ENCODE data around the gene PLXND1.
A peak's percentile ranks its signal among the peaks of the same experiment; 100 is the strongest.

PLXND1 gene

DNA sequence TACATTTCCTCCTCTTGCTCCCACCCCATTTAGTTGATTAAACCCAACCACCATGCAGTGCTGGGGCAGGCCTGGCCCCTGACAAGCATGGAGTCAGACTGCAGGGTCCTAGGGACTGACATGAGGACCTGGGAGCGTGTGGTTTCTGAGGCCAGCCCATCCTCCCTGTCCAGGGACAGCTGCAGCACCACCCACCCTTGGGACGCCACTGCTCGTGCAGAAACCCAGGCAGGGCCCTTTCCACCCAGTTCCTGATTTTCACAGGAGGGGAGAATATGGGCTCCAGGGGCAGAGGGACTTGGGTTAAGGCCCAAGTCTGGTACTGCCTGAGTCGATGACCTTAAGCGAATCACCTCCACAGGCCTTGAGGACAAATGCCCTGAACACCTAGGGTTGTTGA lies 23.7 kb downstream of the PLXND1 start:
- DNase-seq (ENCODE audit: low spot score), result no peak

DNA sequence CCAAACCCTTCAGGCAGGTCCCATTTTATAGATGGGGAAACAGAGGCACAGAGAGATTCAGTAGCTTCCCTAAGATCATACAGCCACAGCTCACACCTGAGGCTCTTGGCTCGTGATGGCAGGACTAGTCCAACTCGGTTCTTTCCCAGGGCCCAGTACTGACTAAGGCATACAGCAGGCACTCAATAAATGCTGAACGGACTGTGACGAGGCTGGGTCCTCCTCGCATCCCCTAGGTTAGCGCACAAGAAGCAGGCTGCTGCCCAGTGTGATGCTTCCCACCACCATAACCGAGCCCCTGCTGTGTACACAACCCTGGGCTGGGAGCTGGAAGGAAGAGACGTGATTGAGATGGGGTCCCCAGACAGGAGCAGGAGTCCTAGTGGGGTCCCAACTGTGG lies 24.9 kb downstream of the PLXND1 start:
- no peak for DNase-seq (ENCODE audit: low spot score)

DNA sequence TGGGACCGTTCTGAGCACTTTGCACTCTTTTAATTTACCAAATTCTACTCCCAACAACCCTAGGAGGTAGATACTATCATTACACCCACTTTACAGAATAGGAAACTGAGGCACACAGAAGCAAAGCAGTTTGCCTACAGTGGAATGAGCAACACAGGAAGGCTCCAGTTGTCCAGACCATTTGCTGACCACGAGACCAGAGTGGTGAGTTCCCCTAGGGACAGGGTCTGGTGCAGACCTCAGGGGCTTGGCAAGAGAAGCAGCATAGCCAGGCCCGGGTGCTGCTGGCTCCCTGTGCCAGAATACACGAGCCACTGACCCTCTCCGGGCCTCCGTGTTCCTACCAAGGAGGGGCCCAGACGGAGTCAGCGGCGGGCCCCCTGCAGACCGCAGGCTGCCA lies 26.5 kb downstream of the PLXND1 start:
- DNase-seq (ENCODE audit: low spot score), result no peak

DNA sequence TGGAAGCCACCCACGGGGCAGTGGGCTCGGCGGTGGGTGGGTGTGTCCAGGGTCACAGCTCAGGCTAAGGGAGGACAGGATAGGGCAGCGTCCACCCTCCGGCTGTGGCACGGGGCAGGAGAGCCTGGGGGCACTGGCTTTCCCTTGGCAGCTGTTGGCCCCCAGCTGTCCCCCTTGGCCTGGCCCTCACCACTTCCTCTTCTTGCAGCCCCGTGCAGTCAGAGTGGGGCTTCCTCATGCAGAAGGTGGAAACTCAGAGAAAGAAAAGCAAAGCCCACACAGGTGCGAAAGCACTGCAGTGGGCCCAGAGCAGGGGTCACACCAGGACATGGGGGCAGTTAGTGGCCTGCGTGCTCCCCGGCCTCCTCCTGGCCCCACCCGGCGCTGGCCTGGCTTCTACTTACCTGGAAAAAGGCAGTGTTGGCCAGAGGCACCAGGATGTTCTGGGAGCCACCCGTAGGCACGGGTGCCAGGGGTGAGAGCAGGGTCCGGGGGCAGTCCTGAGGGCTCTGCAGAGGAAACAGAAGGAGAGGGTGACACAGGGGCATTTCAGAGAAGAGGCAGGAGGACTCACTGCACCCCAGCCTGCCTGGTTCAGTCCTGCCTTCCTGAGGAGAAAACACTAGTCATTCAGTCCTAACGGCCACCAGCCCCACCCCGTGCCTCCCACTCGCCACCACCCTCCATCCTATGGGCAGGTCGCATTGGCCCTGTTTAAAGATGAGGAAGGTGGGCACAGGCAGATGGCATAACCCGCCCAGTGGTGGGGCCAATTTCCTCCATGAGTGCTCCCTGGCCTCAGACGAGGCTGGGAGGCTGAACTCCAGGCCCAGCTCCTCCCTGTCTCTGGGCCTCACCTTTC lies 28.3 kb downstream of the PLXND1 start:
- no peak for DNase-seq (ENCODE audit: low spot score)

DNA sequence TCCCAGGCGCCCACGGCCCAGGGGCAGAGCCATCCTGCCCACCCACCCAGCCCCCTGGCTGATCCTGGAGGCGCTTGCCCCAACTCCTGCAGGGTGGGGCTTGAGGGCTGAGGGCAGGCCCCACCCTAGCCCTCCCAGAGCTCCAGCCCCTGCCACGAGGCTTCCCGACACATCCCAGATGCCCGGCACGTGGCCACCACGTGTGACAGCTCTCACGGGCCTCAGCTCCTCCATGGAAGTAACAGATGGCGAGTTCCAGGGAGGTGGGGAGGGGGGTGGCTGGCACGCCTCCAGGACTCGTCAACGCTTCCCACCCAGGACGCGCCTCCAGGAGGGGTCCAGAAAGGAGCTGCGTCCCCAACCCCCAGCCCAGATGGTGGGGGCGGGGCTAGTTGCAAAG lies 29.1 kb downstream of the PLXND1 start:
- no peak for DNase-seq (ENCODE audit: low spot score)

DNA sequence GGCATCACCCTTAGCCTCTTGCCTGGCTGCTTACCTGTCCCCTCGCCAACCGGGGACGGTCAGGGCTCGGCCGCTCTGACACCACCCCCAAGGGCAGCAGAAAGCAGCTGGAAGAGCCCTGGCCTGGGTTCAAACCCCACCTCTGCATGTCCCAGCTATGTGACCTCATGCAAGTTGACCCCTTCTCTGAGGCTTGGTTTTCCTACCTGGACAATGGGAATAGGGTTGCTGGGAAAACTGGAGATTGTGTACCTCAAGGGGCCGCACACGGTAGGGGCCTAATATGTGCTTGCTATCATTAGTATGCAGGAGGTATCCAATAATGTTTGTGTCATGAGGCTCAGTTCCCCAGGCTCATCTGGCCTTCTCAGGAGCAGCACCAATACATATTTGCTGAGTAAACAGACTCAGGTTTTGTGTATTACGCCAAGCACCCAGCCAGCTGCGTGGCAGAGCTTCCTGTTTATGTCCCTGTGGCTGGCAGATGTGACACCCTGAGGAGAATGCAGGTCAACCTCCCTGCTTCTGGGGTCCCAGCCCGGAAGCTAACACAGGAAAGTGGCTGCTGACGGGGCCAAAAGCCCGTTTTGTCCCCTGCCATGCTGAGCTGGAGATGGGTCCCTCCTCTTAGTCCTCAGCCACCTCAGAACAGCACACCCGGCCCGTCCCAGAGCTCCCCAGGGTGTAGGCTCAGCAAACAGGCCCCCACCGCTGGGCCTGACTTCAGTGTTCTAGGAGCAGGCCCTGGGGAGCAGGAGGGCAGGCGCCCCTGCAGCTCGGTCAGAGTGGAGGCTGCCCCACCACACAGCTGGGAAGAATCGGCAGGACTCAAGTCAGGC lies 29.7 kb downstream of the PLXND1 start:
- DNase-seq (ENCODE audit: low spot score), result peak; percentile 79

DNA sequence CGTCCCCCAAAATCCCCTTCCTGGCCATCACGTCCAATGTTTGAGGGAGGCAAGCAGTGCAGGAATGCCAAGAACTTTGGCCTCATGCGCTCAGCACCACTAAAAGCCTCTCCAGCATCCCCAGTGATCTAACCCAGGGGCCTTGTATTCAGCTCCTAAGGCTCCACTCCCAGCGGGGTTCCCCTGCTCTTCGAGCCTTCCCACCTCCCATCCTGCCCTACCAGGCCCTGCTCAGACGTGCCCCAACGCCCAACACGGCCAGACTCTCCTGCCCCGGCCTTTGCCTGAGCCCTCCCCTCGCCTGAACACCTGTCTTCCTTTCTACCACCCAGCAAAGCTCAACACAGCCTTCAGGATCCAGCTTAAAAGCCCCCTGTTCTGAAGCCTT lies 30.5 kb downstream of the PLXND1 start:
- DNase-seq (ENCODE audit: low spot score), result no peak

DNA sequence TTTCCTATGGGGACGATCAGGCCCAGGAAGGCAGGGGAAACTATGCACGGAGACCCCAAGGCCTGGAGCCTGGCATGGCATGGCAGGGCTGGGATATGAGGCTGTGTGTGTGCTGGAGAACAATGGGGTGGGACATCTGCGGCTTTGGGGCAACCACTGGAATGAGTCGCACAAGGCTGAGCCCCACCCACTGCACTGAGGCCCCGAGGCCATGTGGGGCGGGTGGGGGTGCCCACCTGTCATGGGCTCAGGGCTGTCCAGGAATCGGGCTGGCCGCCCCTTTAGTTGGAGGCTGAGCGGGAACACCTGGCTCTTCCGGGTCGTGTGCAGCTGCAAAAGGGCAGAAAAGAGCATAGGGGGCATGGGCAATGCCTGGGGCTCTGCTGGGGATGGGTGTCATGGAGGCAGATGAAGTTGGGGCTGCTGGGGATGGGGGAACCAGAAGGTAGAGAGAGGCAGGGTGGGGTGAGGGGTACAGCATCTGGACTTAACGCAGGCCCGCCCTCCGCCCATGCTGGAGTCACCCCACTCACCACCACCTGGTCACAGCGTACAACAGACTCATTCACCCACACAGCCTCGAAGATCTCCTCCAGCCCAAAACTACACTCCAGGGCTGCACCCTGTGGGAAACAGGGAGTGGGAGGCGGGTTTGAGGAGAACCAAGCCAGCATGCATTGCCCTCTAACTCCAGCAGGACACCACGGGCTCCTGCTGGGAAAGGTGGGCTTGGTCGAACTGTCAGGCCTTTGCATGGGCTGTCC lies 31.1 kb downstream of the PLXND1 start:
- no peak for DNase-seq (ENCODE audit: low spot score)

DNA sequence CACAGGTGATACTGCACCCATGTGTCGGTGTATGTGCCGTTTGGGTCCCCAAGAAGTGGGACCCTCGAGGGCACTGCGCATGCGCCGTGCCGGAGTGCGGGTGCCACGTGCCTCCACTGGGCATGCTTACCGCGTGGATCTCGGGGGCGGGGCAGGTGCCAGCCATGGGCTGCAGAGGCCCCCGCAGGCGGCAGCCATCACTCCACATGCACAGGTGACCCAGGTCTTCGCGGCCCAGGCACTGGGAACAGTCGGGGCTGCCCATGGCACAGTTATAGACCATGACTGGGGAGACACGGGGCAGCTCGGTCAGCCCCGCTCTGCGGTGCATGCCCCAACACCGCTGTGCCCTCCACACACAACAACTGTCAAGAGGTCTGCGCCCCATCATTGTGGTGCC lies 32.3 kb downstream of the PLXND1 start:
- no peak for DNase-seq (ENCODE audit: low spot score)

DNA sequence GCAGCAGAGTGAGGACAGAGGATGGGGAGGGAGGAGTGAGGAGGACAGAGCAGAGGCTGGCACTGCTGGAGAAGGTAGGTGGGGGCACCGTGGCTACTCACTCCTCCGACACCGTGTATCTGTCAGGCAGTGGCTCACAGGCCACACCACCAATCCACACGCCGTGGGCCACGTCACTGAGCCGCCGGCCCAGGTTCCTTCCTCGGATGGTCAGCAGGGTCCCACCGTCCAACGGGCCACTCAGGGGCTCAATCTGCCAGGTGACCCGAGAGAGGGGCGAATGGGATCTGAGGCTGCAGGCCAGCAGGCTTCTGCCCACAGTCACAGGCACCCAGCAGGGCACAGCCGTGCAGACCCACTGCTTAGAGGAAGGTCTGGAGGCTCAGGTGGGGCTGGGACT lies 33.0 kb downstream of the PLXND1 start:
- no peak for DNase-seq (ENCODE audit: low spot score)

DNA sequence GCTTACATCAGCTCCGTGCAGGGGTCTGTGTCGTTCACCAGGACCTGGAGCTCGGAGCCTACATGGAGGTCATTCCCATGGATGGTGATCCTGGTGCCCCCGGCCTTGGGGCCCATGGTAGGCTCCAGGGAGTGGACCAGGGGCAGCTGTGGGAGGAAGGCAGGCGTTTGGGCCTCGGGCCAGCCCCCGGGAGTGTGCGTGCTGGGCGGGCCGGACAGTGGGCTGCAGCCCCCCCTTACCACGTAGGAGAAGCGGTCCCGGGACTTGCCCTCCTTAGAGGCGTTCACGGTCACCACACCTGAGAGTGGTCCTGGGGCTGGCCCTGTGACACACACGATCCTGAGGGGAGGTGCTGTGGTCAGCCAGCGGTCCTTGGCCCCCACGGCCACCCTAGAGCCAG lies 33.9 kb downstream of the PLXND1 start:
- DNase-seq (ENCODE audit: low spot score), result no peak

DNA sequence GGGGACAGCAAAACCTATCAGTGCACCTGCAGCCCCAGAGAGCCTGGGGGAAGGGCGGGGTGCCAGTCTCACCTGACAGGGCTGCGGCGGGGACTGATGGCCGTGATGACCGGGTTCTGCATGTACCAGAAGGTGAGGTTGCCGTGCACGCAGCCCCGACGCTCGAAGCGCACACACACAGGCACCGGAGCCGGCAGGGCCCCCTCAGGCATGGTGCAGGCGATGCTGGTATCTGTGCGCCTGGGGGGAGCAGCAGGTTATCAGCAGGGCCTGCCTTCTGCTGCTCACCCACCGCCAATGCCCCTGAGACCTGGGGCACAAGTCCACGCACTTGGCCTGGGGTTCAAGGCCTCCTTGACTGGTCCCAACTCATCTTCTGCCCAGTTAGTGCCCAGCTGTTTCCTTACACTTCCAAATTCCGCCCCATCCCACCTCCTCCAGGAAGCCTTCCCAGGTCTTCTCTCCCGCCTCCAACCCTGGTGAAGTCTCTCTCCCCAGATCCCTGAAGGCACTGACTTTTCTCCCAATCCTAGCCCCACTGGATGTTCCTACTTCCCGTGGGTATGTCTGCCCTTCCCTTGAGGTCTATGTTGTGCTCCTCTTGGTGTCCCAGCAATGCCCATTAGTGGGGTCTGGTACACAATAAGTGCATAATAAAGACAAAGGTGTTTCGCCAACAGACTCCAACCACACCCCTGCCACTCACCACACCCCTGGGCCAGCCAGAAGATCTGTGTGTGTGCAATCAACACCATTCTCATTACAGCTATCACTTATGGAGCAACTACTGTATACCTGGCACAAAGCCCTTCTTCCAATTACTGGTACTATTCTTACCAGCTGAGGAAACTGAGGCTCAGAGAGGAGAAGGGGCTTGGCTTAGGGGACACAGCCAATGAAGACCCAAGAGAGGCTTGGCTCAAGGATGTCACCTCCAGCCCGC lies 34.6 kb downstream of the PLXND1 start:
- no peak for DNase-seq (ENCODE audit: low spot score)

DNA sequence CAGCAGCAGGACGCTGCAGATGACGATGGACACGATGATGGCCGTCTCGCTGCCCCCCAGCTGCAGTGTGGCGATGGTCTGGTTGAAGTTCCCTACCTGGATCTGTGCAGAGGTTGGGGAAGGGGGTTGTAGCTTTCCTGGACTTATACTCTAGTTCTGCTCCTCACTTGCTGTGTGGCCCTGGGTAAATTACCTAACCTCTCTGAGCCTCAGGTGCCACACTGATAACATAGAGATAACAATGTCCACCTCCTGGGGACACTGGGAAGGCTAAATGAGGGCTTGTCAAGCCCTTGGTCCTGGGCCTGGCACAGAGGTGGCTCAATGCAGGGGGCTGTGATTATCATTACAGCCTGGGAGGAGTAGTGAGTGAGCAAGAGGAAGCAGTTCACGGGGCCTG lies 36.6 kb downstream of the PLXND1 start:
- DNase-seq (ENCODE audit: low spot score), result no peak

DNA sequence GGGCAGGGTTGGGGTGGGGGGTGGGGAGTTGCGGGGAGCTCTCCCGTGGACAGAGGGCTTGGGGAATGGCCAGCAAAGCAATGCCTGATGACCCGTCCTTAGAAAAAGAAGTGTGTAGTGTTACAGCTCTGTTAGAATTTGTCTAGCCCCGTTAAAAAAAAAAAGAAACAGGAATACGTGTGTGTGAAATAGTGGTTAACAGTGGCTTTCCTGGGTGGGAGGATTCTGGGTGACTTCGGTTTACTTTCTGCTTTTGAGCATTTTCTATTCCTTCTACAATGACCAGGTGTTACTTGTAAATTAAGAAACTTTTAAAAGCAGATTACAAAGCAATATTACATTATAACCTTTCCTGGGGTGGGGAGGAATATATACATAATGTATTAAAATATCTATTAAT lies 38.5 kb downstream of the PLXND1 start:
- no peak for DNase-seq (ENCODE audit: low spot score)

DNA sequence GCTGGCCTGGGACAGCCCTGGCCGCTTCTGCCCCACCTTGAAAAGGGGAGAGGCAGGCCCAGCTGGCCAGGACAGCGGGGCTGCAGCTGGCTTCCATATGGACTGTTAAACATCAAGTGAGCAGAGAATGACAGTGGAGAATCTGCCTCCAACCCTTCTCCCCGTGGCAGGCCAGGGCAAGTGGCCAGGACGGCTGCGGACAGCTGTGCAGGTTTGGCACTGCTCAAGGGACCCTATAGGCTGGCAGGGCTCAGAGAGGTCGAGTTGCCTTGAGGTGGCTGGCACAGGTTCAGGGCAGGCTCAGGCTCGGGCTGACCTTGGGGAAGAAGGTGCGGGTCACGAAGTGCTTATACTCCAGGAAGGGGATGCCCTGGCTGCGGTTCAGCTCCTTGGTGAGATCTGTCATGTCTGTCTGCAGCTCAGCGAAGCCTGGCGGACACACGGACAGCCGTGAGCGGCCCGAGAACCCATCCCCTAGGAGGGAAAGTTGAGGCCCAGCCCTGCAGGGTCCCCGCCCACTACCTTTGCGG lies 39.2 kb downstream of the PLXND1 start:
- no peak for DNase-seq (ENCODE audit: low spot score)

DNA sequence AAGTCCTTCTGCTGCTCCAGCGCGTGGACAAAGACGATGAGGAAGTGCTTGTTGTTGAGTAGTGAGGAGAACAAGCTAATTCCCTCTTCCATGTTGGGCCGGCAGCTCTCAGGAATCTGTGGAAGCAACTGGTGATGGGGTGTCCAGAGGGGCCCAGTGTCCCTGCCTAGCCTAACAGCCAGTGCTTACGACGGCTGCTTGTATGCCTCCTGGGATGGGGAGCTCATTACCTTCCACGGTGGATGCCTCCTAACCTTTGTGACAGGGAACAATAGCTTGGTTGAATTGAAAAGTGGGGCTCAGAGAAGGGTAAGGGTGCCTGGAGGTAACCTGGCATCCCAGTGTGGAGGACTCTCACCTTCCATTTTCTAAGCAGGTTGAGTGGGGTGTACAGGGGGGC lies 40.6 kb downstream of the PLXND1 start:
- no peak for DNase-seq (ENCODE audit: low spot score)

DNA sequence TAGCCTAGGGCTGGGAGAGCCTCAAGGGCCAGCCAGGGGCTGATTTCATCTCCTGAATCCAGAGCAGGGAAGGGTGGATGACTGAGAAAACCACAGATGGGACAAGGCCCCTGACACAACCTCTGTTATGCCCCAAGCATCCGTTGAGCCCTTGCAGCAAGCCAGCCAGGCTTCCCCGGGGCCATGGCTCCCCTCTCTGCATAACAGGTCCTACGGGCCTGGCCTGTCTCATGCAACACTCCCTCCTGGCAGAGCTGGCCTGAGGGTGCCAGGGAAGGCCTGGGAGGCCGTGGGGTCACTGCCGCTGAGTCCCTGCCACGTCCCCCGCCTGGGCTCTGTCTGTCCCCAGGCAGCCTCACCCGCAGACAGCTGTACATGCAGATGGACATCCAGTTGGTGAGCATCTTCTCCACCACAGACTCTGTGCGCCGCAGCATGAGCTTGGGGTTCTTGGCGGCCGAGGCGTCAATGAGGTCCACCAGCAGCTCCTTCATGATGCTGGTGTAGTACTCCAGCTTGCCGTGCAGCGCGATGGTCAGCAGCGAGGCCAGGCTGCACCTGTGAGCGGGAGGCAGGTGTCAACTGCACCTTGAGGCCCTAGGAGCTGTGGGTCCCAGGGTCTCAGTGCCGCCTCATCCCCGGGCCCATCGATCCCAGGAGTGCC lies 41.4 kb downstream of the PLXND1 start:
- no peak for DNase-seq (ENCODE audit: low spot score)

DNA sequence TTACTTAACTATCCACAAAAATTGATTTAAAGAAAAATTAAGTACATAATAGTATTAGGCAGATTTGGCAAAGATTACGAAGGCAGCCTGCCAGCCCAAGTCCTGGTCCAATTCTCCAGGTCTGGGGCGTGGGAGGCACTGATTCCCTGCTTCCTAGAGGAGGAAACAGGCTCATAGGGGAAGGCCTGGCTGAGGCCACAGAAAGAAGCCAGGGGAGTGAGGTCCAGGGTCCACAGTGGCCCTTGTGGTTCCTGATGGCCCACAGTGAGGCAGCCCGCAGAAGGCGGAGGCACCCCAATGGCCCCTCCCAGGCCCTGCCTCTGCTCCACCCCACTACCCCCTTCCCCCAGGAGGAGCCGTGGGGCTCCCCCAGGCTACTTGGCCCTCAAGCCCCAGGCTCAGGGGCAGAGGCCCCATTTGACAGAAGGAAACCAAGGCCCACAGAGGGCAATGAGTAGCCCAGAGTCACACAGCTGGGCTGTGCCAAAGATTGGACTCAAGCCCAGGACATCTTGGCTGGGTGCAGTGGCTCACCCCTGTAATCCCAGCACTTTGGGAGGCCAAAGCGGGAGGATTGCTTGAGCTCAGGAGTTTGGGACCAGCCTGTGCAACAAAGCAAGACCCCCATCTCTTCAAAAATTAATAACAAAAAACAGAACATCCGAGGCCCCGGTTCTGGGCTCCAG lies 42.5 kb downstream of the PLXND1 start:
- no peak for DNase-seq (ENCODE audit: low spot score)

DNA sequence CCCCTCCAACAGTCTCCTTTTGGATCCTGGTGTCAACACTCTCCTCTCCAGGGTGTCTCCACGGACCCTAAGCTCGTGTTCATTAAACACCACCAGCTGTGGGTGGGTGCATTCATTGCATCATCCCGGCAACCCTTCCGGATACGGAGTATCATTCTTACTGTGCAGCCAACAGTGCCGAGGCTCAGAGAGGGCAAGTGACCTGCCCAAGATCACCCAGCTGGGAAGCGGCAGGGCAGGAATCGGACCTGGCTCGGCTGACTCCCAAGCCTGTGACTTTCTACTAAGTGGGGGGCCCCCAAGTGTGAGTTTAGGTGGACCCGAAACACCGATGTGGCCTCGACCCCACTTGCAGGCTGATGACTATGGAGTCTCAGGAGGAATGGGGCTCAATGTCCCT lies 43.1 kb downstream of the PLXND1 start:
- no peak for DNase-seq (ENCODE audit: low spot score)

DNA sequence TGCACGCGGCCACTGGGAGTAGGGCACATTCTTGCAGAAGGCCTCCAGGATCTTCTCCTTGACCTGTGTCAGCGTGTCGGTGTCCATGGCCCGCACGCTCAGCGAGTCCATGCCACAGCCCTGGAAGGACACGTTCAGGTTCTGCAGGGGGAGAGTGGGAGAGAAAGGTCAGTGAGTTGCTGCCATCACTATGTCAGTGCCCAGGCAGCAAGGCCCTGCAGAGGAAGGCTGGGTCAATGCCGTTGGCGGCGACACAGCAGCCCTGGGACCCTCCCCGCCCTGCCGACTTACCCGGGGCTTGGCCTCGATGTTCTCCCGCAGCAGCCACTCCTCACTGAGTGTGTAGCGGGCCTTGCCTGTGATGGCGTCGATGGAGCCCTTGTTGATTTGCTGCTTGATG lies 43.7 kb downstream of the PLXND1 start:
- no peak for DNase-seq (ENCODE audit: low spot score)
